Measurements from ENCODE around the gene SLC24A3.

GRCh38 chr20:19482726-19483125 lies 270.3 kb downstream of the SLC24A3 start:
- TF ChIP-seq, protein P1, sequence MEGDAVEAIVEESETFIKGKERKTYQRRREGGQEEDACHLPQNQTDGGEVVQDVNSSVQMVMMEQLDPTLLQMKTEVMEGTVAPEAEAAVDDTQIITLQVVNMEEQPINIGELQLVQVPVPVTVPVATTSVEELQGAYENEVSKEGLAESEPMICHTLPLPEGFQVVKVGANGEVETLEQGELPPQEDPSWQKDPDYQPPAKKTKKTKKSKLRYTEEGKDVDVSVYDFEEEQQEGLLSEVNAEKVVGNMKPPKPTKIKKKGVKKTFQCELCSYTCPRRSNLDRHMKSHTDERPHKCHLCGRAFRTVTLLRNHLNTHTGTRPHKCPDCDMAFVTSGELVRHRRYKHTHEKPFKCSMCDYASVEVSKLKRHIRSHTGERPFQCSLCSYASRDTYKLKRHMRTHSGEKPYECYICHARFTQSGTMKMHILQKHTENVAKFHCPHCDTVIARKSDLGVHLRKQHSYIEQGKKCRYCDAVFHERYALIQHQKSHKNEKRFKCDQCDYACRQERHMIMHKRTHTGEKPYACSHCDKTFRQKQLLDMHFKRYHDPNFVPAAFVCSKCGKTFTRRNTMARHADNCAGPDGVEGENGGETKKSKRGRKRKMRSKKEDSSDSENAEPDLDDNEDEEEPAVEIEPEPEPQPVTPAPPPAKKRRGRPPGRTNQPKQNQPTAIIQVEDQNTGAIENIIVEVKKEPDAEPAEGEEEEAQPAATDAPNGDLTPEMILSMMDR (IDR thresholded peaks at IDR 0.05), result no peak
- TF ChIP-seq EP300 (IDR thresholded peaks at IDR 0.05), result no peak
- TF ChIP-seq POLR2A (IDR thresholded peaks at IDR 0.05), result no peak
